Measurements from ENCODE around the gene MCM5. TPM values are rescaled to one million over a fixed set of nuclear protein-coding genes. Genes with fewer than 3 reads are reported as not detected.

MCM5 gene
- total and polyA plus RNA-seq, 2 of the 13 experiments (the other 11 are each of a cell fraction or from before 2014, with no cell fraction given): 40.2 to 93.5 TPM

DNA sequence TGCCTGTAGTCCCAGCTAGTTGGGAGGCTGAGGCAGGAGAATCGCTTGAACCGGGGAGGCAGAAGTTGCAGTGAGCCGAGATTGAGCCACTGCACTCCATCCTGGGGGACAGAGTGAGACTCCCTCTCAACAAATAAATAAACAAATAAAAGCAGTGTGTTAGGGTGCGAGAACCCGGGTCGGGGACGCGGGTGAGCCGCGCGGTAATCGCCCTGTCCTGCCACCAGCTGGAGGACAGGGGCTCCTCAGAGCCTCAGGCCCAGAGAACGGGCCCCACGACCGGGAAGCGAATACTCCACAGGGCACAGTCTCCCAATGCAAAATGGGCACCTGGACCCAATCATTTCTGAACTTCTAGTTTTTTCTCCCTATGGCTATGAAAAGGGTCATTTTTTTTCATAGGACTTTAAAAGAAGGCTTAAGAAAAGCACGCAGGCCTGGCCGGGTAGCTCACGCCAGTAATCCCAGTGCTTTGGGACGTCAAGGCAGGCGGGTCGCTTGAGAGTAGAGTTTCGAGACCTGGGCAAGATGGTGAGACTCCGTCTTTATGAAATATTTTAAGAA, 744 bp upstream of the MCM5 start (continued):
- TF ChIP-seq USF2 (IDR thresholded peaks at IDR 0.05; ENCODE audit: low read depth, low read length) (no peak), USF2 (CRISPR knock-in tag; IDR thresholded peaks at IDR 0.05; ENCODE audit: borderline replicate concordance) (0 out of 2 replicates have a peak, but pooled peaks have one; percentile 5), HDAC1 (CRISPR knock-in tag; IDR thresholded peaks at IDR 0.05) (no peak), GTF2F1 (IDR thresholded peaks at IDR 0.05; ENCODE audit: low read length) (no peak), ZNF703 (CRISPR knock-in tag; IDR thresholded peaks at IDR 0.05; ENCODE audit: borderline replicate concordance) (0 out of 2 replicates have a peak, but pooled peaks have one; percentile 13), CHCHD3 (CRISPR knock-in tag; IDR thresholded peaks at IDR 0.05) (no peak), ZHX1 (CRISPR knock-in tag; IDR thresholded peaks at IDR 0.05; ENCODE audit: low read depth) (no peak), AHDC1 (CRISPR knock-in tag; IDR thresholded peaks at IDR 0.05; ENCODE audit: borderline replicate concordance) (no peak), TMF1 (CRISPR knock-in tag; IDR thresholded peaks at IDR 0.05; ENCODE audit: low read depth) (no peak)

Measured in HepG2 (cell line).